GM10248 (cell line): ENCODE results near the gene BMPR1B.

ENCODE experiments used
- CTCF ChIA-PET: fragments of 300-600 bp; sonication (Branson Sonifier 250); formaldehyde crosslinking; extraction: SDS; loops from one replicate; lab custom pipeline; 2021; ENCODE audit warnings: antibody characterized with exemption; lab: Yijun Ruan, JAX
- POLR2A ChIA-PET: fragments of 350-650 bp; sonication (Branson Sonifier 250); formaldehyde crosslinking; extraction: SDS; loops from one replicate; lab custom pipeline; 2020; ENCODE audit warnings: antibody characterized with exemption; lab: Yijun Ruan, JAX
- DNase-seq: peaks from one replicate; pipeline ENCODE4 v3.0.0; 2012; ENCODE audit errors: extremely low spot score
- TF ChIP-seq, protein P1 (sequence below): IDR thresholded peaks from 2 replicates; pipeline ENCODE4 v1.5.1; 2012; ENCODE audit warnings: mild to moderate bottlenecking, low read depth; ENCODE audit errors: extremely low read depth, missing control alignments, control extremely low read depth

The BMPR1B gene

DNA sequence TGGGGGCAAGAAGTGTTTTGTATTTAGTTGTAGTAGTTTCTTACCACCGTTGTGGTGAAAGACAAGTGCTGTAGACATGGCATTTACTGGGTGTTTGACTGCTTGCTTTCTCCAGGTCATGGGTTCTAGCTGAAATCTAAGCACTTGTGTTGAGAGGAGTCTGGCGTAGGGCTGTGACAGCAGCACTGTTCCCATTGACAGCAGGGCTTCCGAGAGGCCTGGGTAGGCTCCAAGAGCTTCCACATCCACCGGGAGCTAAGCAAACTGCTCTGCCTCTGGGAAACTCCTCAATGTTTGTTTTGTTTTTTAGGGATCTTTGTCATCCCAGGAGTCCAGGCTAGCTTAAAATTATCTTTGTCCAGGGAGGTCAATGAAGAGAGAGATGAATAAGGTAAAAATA lies 44.3 kb downstream of the BMPR1B start:
- TF ChIP-seq, protein P1, sequence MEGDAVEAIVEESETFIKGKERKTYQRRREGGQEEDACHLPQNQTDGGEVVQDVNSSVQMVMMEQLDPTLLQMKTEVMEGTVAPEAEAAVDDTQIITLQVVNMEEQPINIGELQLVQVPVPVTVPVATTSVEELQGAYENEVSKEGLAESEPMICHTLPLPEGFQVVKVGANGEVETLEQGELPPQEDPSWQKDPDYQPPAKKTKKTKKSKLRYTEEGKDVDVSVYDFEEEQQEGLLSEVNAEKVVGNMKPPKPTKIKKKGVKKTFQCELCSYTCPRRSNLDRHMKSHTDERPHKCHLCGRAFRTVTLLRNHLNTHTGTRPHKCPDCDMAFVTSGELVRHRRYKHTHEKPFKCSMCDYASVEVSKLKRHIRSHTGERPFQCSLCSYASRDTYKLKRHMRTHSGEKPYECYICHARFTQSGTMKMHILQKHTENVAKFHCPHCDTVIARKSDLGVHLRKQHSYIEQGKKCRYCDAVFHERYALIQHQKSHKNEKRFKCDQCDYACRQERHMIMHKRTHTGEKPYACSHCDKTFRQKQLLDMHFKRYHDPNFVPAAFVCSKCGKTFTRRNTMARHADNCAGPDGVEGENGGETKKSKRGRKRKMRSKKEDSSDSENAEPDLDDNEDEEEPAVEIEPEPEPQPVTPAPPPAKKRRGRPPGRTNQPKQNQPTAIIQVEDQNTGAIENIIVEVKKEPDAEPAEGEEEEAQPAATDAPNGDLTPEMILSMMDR = no peak
- ChIA-PET POLR2A (no interaction called here), CTCF (no interaction called here)
- DNase-seq = no peak

DNA sequence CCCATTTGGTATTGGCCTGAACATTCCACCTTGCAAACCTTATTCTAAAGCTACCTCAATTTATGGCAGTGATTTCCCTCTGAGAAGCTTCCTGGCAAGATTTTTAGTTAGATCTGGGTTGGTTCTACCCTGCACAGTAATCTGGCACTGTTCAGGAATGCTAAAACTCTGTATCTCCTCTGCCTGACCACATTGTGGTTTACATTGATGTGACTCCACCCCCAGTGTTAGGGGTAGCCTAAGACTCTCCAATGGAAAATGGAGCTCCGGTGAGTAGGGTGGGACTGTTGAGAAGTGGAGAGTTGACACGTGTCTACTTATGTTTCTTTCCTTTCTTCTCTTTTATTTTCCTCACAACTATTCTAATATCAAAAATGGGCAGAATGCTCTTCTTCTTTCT lies 45.4 kb downstream of the BMPR1B start:
- ChIA-PET CTCF (no interaction called here), POLR2A (no interaction called here)
- TF ChIP-seq, protein P1 = no peak
- no peak for DNase-seq

DNA sequence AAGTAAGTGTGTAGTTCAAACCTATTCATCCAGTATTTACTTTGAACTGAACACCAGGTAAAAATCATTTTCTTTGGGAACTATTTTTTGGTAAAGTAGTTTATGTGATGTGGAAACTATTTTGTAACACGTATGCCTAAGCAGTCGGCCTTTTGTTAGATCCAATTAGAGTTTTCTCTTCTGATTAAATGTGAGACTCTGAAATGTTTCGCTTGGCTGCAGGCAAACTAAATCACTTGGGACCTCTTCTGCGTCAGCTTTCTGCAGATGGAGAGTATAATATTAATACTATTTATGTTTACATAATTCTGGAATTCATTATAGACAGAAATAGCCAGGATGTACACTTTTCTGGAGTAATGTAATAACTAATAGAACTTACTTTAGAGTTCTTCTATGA lies 46.9 kb downstream of the BMPR1B start:
- ChIA-PET CTCF (no interaction called here), POLR2A (no interaction called here)
- TF ChIP-seq, protein P1 = no peak
- DNase-seq = no peak

DNA sequence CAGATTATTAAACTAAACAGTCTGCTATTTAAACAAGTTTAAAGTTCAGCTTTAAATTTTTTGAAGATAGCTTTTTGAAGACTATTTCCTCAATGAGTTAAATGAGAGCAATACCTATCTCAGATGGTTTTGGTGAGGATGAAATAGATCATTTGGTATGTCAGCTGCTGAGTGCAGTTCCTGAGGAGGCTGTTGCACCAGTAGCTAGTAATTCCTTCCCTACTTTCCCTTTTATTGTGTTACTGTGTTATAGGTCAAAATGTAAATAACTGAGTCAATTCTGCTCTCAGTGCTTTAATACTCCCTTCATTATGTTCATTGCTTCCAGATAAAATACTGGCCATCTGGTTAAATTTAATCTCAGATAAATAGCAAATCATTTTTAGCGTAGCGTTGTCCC lies 48.6 kb downstream of the BMPR1B start:
- TF ChIP-seq, protein P1 = no peak
- POLR2A ChIA-PET = no interaction called here
- CTCF ChIA-PET = no interaction called here
- no peak for DNase-seq

DNA sequence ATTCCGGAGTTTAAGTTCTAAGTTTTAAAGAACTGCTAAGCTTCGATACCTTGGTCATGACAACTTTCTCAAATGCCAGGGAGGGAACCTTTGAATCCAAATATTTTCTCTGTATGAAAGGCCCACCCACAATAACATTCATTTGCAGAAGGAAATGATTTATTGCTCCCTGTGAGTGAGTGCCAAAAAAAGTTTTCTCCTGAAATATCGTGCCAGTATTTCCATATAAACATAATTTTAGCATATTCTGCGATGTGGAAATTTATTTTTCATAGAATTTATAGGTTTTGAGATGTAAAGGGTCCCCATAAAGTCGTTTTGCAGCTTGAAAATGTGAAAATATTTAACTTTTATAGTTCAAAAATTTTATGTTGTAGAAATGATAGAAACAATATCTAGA lies 53.9 kb downstream of the BMPR1B start:
- TF ChIP-seq, protein P1 = no peak
- ChIA-PET CTCF (no interaction called here), POLR2A (no interaction called here)
- DNase-seq = no peak

DNA sequence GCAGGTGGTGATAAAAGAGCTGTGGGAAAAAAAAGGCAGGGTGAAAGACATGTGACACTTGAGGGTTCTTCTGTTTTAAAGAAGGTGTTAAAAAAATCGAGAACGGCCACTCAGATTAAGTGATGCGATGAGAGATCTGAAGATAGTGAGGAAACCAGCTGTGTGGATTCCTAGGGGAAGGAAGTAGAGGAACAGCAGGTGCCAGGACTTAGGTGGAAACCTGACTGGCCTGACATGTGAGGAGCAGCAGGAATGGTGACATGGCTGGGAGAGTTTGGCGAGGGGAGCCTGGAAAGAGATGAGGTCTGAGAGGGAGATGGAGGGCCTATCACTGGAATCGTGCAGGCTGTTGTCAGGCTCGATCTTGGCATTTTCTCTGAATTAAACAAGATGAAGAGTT lies 55.5 kb downstream of the BMPR1B start:
- POLR2A ChIA-PET = no interaction called here
- no peak for DNase-seq
- TF ChIP-seq, protein P1 = no peak
- CTCF ChIA-PET = no interaction called here

DNA sequence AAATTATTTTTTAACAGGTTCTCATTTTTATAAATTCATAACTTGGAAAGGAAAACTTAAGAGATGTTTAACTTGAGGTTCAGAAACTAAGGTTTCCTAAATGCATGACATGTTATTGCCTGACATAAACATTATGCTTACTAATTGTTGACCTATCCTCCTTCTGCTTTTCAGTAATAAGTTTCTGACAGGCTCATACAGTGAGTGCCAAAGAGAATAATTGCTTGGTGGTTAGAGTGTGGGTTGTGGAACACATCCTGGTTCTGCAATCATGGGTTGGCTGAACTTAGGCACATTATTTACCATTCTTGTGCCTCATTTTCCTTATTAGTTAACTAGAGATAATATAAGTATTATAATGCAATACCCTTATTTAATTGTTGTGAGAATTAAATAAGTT lies 56.5 kb downstream of the BMPR1B start:
- ChIA-PET POLR2A (no interaction called here), CTCF (no interaction called here)
- TF ChIP-seq, protein P1 = no peak
- DNase-seq = no peak
